ENCODE measurements around the gene UTY.
"Not testable (repeated sequence)": the region's sequence is repeated elsewhere in the genome, so short reads cannot be mapped to it uniquely, and the experiment has no call there.

The UTY gene

GRCh38 chrY:13299411-13299810 lies 180.4 kb downstream of the UTY start:
- DNase-seq (ENCODE audit: low read depth in 2 of 2), result no peak

GRCh38 chrY:13296176-13296890 lies 183.5 kb downstream of the UTY start:
- DNase-seq (ENCODE audit: low read depth in 2 of 2), result no peak

- no peak for DNase-seq (ENCODE audit: low read depth in 2 of 2)
Observed at GRCh38 chrY:13295026-13295425, 184.8 kb downstream of the UTY start.

GRCh38 chrY:13291199-13291598 lies 188.6 kb downstream of the UTY start:
- DNase-seq (ENCODE audit: low read depth in 2 of 2), result no peak

GRCh38 chrY:13282151-13283054 lies 197.4 kb downstream of the UTY start:
- not testable (repeated sequence) for DNase-seq (ENCODE audit: low read depth in 2 of 2)

GRCh38 chrY:13279561-13279960 lies 200.3 kb downstream of the UTY start:
- no peak for DNase-seq (ENCODE audit: low read depth in 2 of 2)

GRCh38 chrY:13271706-13272105 lies 208.1 kb downstream of the UTY start:
- DNase-seq (ENCODE audit: low read depth in 2 of 2), result no peak

- DNase-seq (ENCODE audit: low read depth in 2 of 2), result not testable (repeated sequence)
Observed at GRCh38 chrY:13253941-13254440, 225.8 kb downstream of the UTY start.

- no peak for DNase-seq (ENCODE audit: low read depth in 2 of 2)
Observed at GRCh38 chrY:13250421-13250820, 229.4 kb downstream of the UTY start.

- DNase-seq (ENCODE audit: low read depth in 2 of 2), result no peak
Observed at GRCh38 chrY:13243716-13244115, 236.1 kb downstream of the UTY start.

GRCh38 chrY:13233901-13234300 lies 245.9 kb downstream of the UTY start:
- no peak for DNase-seq (ENCODE audit: low read depth in 2 of 2)

GRCh38 chrY:13233118-13233517 lies 246.7 kb downstream of the UTY start:
- no peak for DNase-seq (ENCODE audit: low read depth in 2 of 2)

GRCh38 chrY:13227354-13227953 lies 252.4 kb downstream of the UTY start:
- DNase-seq (ENCODE audit: low read depth in 2 of 2), result no peak

GRCh38 chrY:13210961-13211646 lies 268.7 kb downstream of the UTY start:
- DNase-seq (ENCODE audit: low read depth in 2 of 2), result no peak

- no peak for DNase-seq (ENCODE audit: low read depth in 2 of 2)
Observed at GRCh38 chrY:13205214-13205613, 274.6 kb downstream of the UTY start.
